ENCODE results near the gene CT47A7.
"Not testable (repeated sequence)": the region's sequence is repeated elsewhere in the genome, so short reads cannot be mapped to it uniquely, and the experiment has no call there.

The CT47A7 gene

DNA sequence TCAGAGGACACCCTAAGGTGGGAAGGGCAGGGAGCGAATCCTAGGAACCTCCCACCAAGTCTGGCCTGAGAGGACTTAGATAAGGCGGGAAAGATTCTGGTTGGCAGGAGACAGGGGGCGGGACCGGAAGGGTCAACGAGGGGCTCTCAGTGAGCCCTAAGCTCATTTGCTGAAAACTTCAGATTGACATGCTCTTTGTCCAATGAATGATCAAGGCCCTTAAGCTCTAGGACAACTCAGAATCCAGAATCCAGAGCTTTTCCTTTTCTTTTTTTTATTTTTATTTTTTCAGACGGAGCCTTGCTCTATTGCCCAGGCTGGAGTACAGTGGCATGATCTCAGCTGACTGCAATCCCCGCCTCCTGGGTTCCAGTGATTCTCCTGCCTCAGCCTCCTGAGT lies at the start of gene CT47A7:
TSS of gene CT47A7 (minus strand) at position 101 of the 400 bp plus-strand sequence. CDS start 255 bp downstream, outside the sequence.
- H3K27ac ChIP-seq, result not testable (repeated sequence)

DNA sequence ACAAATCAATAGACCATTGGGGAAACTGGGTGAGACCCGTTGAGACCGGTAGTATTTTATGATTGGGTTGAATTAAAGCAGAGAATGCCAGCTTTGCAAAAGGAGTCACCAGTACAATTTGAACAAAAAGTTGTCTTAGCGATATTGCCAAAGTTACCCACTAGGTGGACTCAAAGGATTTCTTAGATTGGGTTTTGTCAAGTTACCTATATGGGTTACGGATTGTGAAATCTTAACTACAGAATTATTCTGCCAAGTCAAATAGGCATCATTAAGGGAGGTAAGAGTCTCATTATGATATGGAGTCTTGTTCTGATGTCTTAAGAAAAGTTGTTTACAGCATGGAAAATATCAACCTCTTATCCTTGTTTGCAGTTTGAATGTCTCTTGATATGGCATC lies 44.2 kb upstream of the CT47A7 start:
- H3K27ac ChIP-seq, result no peak overlapping the region
- TF ChIP-seq, protein P1, sequence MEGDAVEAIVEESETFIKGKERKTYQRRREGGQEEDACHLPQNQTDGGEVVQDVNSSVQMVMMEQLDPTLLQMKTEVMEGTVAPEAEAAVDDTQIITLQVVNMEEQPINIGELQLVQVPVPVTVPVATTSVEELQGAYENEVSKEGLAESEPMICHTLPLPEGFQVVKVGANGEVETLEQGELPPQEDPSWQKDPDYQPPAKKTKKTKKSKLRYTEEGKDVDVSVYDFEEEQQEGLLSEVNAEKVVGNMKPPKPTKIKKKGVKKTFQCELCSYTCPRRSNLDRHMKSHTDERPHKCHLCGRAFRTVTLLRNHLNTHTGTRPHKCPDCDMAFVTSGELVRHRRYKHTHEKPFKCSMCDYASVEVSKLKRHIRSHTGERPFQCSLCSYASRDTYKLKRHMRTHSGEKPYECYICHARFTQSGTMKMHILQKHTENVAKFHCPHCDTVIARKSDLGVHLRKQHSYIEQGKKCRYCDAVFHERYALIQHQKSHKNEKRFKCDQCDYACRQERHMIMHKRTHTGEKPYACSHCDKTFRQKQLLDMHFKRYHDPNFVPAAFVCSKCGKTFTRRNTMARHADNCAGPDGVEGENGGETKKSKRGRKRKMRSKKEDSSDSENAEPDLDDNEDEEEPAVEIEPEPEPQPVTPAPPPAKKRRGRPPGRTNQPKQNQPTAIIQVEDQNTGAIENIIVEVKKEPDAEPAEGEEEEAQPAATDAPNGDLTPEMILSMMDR (conservative IDR thresholded peaks at IDR 0.05), result peak; percentile 45

DNA sequence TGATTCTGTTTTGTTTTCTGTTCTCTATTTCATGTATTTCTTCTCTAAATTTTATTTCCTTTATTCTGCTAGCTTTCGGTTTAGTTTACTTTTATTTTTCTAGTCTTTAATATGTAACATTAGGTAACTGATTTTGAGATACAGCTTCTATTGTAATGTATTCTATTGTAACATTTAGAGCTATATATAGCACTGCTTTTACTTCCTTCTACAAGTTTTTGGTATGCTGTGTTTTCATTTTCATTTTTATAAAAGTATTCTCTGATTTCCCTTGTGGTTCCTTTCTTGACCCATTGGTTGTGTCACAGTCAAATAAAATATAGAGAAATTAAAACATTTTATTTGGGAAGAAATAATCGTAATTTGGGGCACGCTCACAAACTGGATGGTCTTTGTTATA lies 43.0 kb upstream of the CT47A7 start:
- H3K27ac ChIP-seq, result no peak overlapping the region
- TF ChIP-seq, protein P1 (conservative IDR thresholded peaks at IDR 0.05), result no peak

DNA sequence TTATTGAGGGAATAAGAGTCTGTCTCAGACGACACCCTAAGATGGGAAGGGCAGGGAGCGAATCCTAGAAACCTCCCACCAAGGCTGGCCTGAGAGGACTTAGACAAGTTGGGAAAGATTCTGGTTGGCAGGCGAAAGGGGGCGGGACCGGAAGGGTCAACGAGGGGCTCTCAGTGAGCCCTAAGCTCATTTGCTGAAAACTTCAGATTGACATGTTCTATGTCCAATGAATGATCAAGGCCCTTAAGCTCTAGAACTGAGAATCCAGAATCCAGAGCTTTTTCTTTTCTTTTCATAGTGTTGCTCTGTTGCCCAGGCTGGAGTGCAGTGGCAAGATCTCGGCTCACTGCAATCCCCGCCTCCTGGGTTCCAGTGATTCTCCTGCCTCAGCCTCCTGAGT lies 29.3 kb upstream of the CT47A7 start, which contains the start of gene CT47A1:
TSS of gene CT47A1 (minus strand) at position 101 of the 400 bp plus-strand sequence. CDS start 231 bp downstream, outside the sequence.
- not testable (repeated sequence) for H3K27ac ChIP-seq

Data from VCaP (cell line).